ENCODE measurements around the gene CKAP4. TPM values are rescaled to one million over a fixed set of nuclear protein-coding genes. Genes with fewer than 3 reads are reported as not detected.

Gene CKAP4
- total and polyA plus RNA-seq, 2 of the 13 experiments (the other 11 are each of a cell fraction or from before 2014, with no cell fraction given): 39.2 to 70.2 TPM

GRCh38 chr12:106274012-106274411 lies 26.2 kb upstream of the CKAP4 start:
- Histone ChIP-seq H4K20me1 (ENCODE audit: insufficient read depth, low read length) (no peaks in the 10 kb centered on the region), H3K4me2 (ENCODE audit: low read depth, low read length) (peak overlapping the region; percentile 76), H3K9me3 (ENCODE audit: low read length) (no peaks in the 10 kb centered on the region), H3K27me3 (ENCODE audit: control insufficient read depth in 1 of 2, insufficient read depth in 2 of 2, low read length in 2 of 2) (peaks cover 2 to 12% of the 10 kb centered on the region in 2 experiments; a peak in 2 of 5 replicates), H3K79me2 (ENCODE audit: insufficient read depth, low read length) (no peaks in the 10 kb centered on the region), H3K4me3 (replicated peaks in 1 of 3; ENCODE audit: insufficient read depth in 1 of 3, low read depth in 2 of 3, low read length in 3 of 3) (peak overlapping the region in 2 of 3 experiments; percentile 19 to 42; a peak in 2 of 6 replicates), H3K4me1 (ENCODE audit: insufficient read depth, low read length) (peaks cover 57% of the 10 kb centered on the region), H3K36me3 (replicated peaks in 1 of 2; ENCODE audit: control insufficient read depth in 1 of 2, insufficient read depth in 2 of 2, low read length in 2 of 2) (no peaks in the 10 kb centered on the region), H2AFZ (ENCODE audit: low read length) (peak overlapping the region; percentile 69), H3K27ac (ENCODE audit: extremely low read length, insufficient read depth, low read length) (peak overlapping the region; percentile 83), H3K9ac (ENCODE audit: insufficient read depth, low read depth, low read length) (peak overlapping the region; percentile 45; the same call in 1 of the 2 replicates)
- TF ChIP-seq PRMT3 (CRISPR knock-in tag; IDR thresholded peaks at IDR 0.05; ENCODE audit: borderline replicate concordance, low read depth): no peak
- no peak for TF ChIP-seq MXD3 (CRISPR knock-in tag; IDR thresholded peaks at IDR 0.05)
- TF ChIP-seq RARA (CRISPR knock-in tag; IDR thresholded peaks at IDR 0.05): peak; percentile 14; the same call in 1 of the 2 replicates
- TF ChIP-seq ZNF337 (CRISPR knock-in tag; IDR thresholded peaks at IDR 0.05; ENCODE audit: borderline replicate concordance, low read depth): 0 out of 2 replicates have a peak, but pooled peaks have one; percentile 7
- TF ChIP-seq ZNF775 (CRISPR knock-in tag; IDR thresholded peaks at IDR 0.05; ENCODE audit: borderline replicate concordance): no peak
- TF ChIP-seq ZBTB26 (CRISPR knock-in tag; IDR thresholded peaks at IDR 0.05; ENCODE audit: borderline replicate concordance): no peak
- TF ChIP-seq TCF7 (IDR thresholded peaks at IDR 0.05; ENCODE audit: low read depth): peak; percentile 53
- no peak for TF ChIP-seq HNF1B (CRISPR knock-in tag; IDR thresholded peaks at IDR 0.05)
- FAIRE-seq (no peak), DNase-seq (ENCODE audit: low spot score) (no peak), ATAC-seq (peak; percentile 20)
- POLR2A ChIA-PET: interaction anchor here (0.9 to 1.7 kb wide), 5 partner anchors 9 to 1038 kb away, joined by 3 to 7 read pairs (median 4); partner anchors contain the start of genes APPL2 and POLR3B
- 51% methylated on average over 6 of the region's 6 CpGs for WGBS (ENCODE audit: low lambda C conversion rate)
- no TSS peak for BruUV-seq (replicated peaks)
- in situ Hi-C loops (cut with HindIII; ENCODE audit: extremely low pct_ligation_motif_present, low pct_unique_long_range_greater_than_20kb) (no loop called here), intact Hi-C loops (cut with micrococcal nuclease; ENCODE audit: unreplicated experiment) (no loop called here)
- CTCF ChIA-PET (ENCODE audit: low intra/inter-chr PET ratio, low total read pairs): no interaction called here

Measured in HepG2 (cell line).